ENCODE data around the gene MACROD2. TPM values are rescaled to one million over a fixed set of nuclear protein-coding genes. Genes with fewer than 3 reads are reported as not detected.

MACROD2 gene
- total and polyA plus RNA-seq, 2 experiments from 2014 or later: 2.8 to 4.3 TPM

GRCh38 chr20:15512916-15513315, 1517.6 kb downstream of the MACROD2 start:
- Histone ChIP-seq H3K27me3 (ENCODE audit: insufficient read depth) (no peaks in the 10 kb centered on the region), H3K79me2 (replicated peaks; ENCODE audit: insufficient read depth) (no peaks in the 10 kb centered on the region), H4K20me1 (replicated peaks; ENCODE audit: insufficient read depth) (no peaks in the 10 kb centered on the region), H2AFZ (no peak overlapping the region), H3F3A (replicated peaks; ENCODE audit: low read depth) (no peaks in the 10 kb centered on the region), H3K4me3 (no peak overlapping the region), H3K9me2 (ENCODE audit: insufficient read depth) (peaks cover 13% of the 10 kb centered on the region; the same call in 1 of the 2 replicates), H3K4me1 (ENCODE audit: insufficient read depth) (no peaks in the 10 kb centered on the region), H3K4me2 (no peak overlapping the region), H3K27ac (ENCODE audit: low read depth) (no peak overlapping the region), H3K36me3 (ENCODE audit: insufficient read depth) (no peaks in the 10 kb centered on the region)
- H3K27me3 Mint-ChIP-seq (ENCODE audit: insufficient read depth, low read depth, poor library complexity): no peaks in the 10 kb centered on the region
- H3K36me3 Mint-ChIP-seq (ENCODE audit: low read depth): no peaks in the 10 kb centered on the region
- no peak overlapping the region for H3K4me3 Mint-ChIP-seq
- DNase-seq (ENCODE audit: low spot score): no peak
- TF ChIP-seq REST (IDR thresholded peaks at IDR 0.05; ENCODE audit: unreplicated experiment) (no peak), POLR2AphosphoS5 (IDR thresholded peaks at IDR 0.05; ENCODE audit: low read depth) (no peak), JUNB (IDR thresholded peaks at IDR 0.05; ENCODE audit: unreplicated experiment) (no peak), STAT1 (IDR thresholded peaks at IDR 0.05; ENCODE audit: unreplicated experiment) (no peak), CREB1 (CRISPR knock-in tag; IDR thresholded peaks at IDR 0.05; ENCODE audit: low read depth) (no peak), EZH2phosphoT487 (IDR thresholded peaks at IDR 0.05; ENCODE audit: unreplicated experiment) (no peak), ZNF331 (CRISPR knock-in tag; IDR thresholded peaks at IDR 0.05; ENCODE audit: low read depth) (no peak), ETS1 (IDR thresholded peaks at IDR 0.05) (no peak), ZNF114 (CRISPR knock-in tag; IDR thresholded peaks at IDR 0.05) (no peak), ZNF462 (CRISPR knock-in tag; IDR thresholded peaks at IDR 0.05) (no peak), CTCF (conservative IDR thresholded peaks at IDR 0.05; ENCODE audit: low read depth in 2 of 2) (no peak)
- ATAC-seq: no peak
- H3K4me1 Mint-ChIP-seq: no peaks in the 10 kb centered on the region
- no peaks in the 10 kb centered on the region for H3K9me3 Mint-ChIP-seq
- H3K27ac Mint-ChIP-seq: no peak overlapping the region

Measured in GM23338 (cell line).